Activated T-helper 2 cell treated with anti-CD3 and anti-CD28 coated beads, Interferon-gamma antibody, Interleukin-2, Interleukin-4, amounts not matched to agents 10 μg/mL and 5 μg/mL and 100 μg/mL, durations not matched to agents 14 hours and 24 hours and 36 hours (primary cell): ENCODE results near the gene TAF4. TPM values are rescaled to one million over a fixed set of nuclear protein-coding genes. Genes with fewer than 3 reads are reported as not detected.

Experiments
- DNase-seq: peaks from one replicate; pipeline ENCODE4 v3.0.0; 2021; ENCODE audit warnings: low spot score
- H3K27ac Mint-ChIP-seq: one replicate; pipeline ENCODE4 v1.8.0; 2021; ENCODE audit warnings: mixed read lengths
- H3K27me3 Mint-ChIP-seq: one replicate; pipeline ENCODE4 v1.8.0; 2021; ENCODE audit warnings: low read depth, mixed read lengths
- H3K36me3 Mint-ChIP-seq: one replicate; pipeline ENCODE4 v1.8.0; 2021; ENCODE audit warnings: low read depth, mixed read lengths
- H3K4me1 Mint-ChIP-seq: one replicate; pipeline ENCODE4 v1.8.0; 2021; ENCODE audit warnings: low read depth, mixed read lengths
- H3K4me3 Mint-ChIP-seq: one replicate; pipeline ENCODE4 v1.8.0; 2021; ENCODE audit warnings: low read depth, mild to moderate bottlenecking, moderate library complexity, mixed read lengths
- H3K9me3 Mint-ChIP-seq: one replicate; pipeline ENCODE4 v1.8.0; 2021; ENCODE audit warnings: mixed read lengths
- intact Hi-C: fragments of 100-400 bp; cut with micrococcal nuclease; formaldehyde crosslinking; loops from one replicate; pipeline ENCODE4 v1.15.1; 2023
- total RNA-seq: library from RNA; stranded (reverse); gene quantifications from 2 replicates; pipeline ENCODE4 v1.2.3, GENCODE V29; 2022

Gene TAF4
- total RNA-seq, 1 donor from 2014 or later: 26.9 TPM

DNA sequence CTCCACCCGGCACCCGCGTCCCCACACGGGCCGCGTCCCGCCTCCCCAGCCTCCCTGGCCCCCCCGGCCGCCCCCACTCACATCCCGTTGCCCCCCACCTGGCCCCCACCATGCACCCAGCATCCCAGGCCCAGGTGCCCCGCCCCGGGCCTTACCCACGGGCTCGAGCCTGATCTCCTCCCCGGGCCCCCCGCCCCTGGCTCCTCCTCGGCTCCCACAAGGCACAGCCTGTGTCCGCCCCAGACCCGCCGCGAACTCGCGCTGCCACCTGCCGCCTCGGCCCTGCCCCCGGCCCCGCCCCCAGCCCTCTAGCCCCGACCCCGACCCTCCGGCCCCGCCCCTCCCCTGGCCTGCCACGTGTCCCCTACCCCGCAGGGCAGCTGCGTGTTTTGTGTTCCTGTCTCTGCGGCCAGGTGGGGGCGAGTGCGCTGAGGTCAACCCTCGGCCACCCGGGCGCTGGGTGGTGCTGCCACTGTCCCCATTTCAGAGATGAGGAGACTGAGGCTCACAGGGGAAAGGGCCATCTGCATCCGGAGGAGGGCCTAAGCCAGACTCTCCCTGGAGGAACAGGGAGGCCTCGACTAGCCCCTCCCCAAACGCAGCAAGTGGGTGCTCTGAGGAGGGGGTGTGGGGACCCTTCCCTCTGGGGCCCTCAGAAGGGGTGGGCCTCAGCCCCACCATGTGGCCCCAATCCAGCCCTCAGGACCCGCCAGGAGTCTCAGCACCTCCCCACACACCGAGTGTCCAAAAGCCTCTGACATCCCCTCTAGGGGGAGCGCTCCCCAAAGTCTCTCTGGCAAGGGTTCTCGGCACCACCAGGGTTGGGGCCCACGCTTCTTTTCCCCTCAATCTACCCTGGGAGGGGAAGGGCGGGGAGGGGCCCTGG, 99.8 kb downstream of the TAF4 start:
- H3K4me1 Mint-ChIP-seq: no peaks in the 10 kb centered on the region
- no peaks in the 10 kb centered on the region for H3K9me3 Mint-ChIP-seq
- no peaks in the 10 kb centered on the region for H3K36me3 Mint-ChIP-seq
- intact Hi-C loops: no loop called here
- no peak overlapping the region for H3K4me3 Mint-ChIP-seq
- DNase-seq: no peak
- H3K27ac Mint-ChIP-seq: no peak overlapping the region
- H3K27me3 Mint-ChIP-seq: peaks cover 14% of the 10 kb centered on the region

GRCh38 chr20:61964675-61965605, 100.7 kb downstream of the TAF4 start:
- Mint-ChIP-seq H3K4me1 (no peaks in the 10 kb centered on the region), H3K27ac (no peak overlapping the region), H3K27me3 (peaks cover 14% of the 10 kb centered on the region), H3K4me3 (no peak overlapping the region), H3K36me3 (no peaks in the 10 kb centered on the region), H3K9me3 (no peaks in the 10 kb centered on the region)
- intact Hi-C loops: no loop called here
- no peak for DNase-seq

GRCh38 chr20:61963885-61964674, 101.6 kb downstream of the TAF4 start:
- no peaks in the 10 kb centered on the region for H3K9me3 Mint-ChIP-seq
- H3K27me3 Mint-ChIP-seq: peaks cover 14% of the 10 kb centered on the region
- H3K36me3 Mint-ChIP-seq: no peaks in the 10 kb centered on the region
- intact Hi-C loops: no loop called here
- H3K27ac Mint-ChIP-seq: no peak overlapping the region
- H3K4me3 Mint-ChIP-seq: no peak overlapping the region
- H3K4me1 Mint-ChIP-seq: no peaks in the 10 kb centered on the region
- no peak for DNase-seq

GRCh38 chr20:61963149-61963548, 102.5 kb downstream of the TAF4 start:
- intact Hi-C loops: no loop called here
- no peak overlapping the region for H3K27ac Mint-ChIP-seq
- no peaks in the 10 kb centered on the region for H3K4me1 Mint-ChIP-seq
- no peak overlapping the region for H3K4me3 Mint-ChIP-seq
- H3K36me3 Mint-ChIP-seq: no peaks in the 10 kb centered on the region
- DNase-seq: no peak
- H3K27me3 Mint-ChIP-seq: peaks cover 14% of the 10 kb centered on the region
- no peaks in the 10 kb centered on the region for H3K9me3 Mint-ChIP-seq

GRCh38 chr20:61960836-61961235, 104.8 kb downstream of the TAF4 start:
- no peaks in the 10 kb centered on the region for H3K36me3 Mint-ChIP-seq
- peaks cover 15% of the 10 kb centered on the region for H3K27me3 Mint-ChIP-seq
- no peaks in the 10 kb centered on the region for H3K9me3 Mint-ChIP-seq
- H3K27ac Mint-ChIP-seq: no peak overlapping the region
- no peak for DNase-seq
- no peaks in the 10 kb centered on the region for H3K4me1 Mint-ChIP-seq
- H3K4me3 Mint-ChIP-seq: no peak overlapping the region
- intact Hi-C loops: no loop called here

DNA sequence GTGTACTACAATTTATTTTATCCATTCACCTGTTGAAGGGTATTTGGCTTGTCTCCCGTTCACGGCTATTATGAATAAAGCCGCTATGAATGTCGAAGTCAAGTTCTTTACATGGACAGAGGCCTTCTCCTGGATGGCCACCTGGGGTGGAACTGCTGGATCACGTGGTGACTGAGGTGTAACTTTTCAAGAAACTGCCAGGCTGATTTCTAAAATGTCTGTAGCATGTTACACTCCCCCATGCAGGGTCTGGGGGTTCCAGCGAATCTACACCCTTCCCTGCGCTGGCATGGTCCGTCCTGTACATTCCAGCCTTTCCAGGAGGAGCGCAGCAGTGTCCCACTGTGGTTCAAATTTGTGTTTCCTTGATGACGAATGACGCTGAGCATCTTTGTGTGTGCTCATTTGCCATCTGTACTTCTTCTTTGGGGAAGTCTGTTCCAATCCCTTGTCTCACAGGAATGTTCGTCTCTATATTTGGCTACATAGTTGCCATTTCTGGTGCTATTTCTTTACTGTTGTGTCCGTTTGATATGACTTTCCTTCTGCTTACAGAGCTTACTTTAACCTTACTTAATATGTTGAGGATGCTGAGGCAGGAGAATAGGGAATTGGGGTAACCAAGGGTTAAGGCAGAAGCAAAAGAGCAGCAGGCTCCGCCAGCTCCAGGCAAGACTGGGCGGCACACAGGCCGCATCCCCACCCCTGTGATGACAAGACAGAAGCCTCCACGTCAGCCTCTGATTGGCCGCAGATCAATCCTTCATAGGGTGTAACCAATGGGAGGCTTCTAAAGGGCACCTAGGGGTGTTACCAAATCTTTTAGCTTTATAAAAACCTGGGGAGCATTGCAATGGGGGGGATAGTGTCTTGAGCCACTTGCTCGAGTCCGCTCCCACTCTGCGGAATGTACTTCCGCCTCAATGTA, 106.6 kb downstream of the TAF4 start:
- Mint-ChIP-seq H3K27ac (no peak overlapping the region), H3K4me3 (no peak overlapping the region), H3K27me3 (peaks cover 8% of the 10 kb centered on the region), H3K36me3 (no peaks in the 10 kb centered on the region), H3K9me3 (no peaks in the 10 kb centered on the region), H3K4me1 (no peaks in the 10 kb centered on the region)
- no peak for DNase-seq
- intact Hi-C loops: no loop called here

DNA sequence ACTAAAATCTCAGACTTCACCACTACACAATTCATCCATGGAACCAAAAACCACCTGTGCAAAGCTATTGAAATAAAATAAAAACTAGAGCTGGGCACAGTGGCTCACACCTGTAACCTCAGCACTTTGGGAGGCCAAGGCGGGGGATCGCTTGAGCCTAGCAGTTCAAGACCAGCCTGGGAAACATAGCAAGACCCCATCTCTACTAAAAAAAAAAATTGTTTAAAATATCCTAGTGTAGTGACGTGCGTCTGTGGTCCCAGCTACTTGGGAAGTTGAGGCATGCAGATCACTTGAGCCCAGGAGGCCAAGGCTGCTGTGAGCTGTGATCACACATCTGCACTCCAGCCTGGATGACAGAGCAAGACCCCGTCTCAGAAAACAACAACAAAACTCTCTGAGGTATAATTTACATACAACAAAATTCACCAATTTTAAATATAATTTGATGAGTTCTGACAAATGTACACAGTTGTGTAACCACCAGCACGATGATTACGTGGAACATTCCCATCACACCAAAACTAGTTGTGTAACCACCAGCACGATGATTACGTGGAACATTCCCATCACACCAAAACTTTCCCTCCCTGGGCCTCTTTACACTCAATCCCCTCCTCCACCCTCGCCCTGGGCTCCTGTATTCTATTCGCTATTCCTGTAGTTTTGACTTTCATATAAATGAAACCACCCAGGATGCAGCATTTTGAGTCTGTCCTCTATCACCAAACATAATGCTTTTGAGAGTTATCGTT, 107.5 kb downstream of the TAF4 start:
- H3K4me3 Mint-ChIP-seq: no peak overlapping the region

DNA sequence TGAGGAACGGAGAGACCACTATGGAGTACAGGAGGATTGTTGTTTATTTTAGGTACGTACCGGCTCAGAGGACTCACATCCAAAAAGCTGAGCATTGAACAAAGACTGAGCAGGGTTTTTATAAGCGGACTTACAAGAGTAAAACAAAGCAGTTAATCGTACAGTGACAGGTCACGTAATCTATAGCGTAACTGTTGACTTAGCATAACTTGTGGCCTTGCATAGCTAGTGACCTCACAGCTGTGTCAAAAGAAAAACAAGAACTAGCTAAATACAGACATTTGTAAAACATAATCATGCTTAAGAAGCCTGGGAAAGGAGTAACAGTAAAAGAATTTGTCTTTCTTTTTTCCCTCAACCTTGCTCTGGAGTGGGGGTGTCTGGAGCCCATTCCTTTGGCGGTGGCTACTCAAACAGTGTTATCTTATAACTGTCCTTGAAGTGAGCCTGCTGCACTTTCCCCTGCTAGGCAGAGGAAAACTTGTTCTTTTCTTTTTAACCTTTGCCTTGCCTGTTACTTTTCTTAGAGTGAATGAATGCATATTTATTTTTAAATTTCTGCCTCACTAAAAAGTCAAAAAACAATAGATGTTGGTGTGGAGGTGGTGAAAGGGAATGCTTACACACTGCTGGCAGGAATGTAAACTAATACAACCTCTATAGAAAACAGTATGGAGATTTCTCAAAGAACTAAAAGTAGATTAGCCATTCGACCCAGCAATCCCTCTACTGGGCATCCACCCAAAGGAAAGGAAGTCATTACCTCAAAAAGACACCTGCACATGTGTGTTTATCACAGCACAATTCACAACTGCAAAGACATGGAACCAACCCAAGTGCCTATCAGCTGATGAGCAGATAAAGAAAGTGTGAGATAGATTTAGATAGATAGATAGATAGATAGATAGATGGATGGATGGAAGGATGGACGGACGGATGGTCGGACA, 109.0 kb downstream of the TAF4 start:
- no peak for DNase-seq
- intact Hi-C loops: no loop called here
- Mint-ChIP-seq H3K27ac (no peak overlapping the region), H3K4me1 (no peaks in the 10 kb centered on the region), H3K36me3 (no peaks in the 10 kb centered on the region), H3K4me3 (no peak overlapping the region), H3K27me3 (peaks cover 7% of the 10 kb centered on the region), H3K9me3 (no peaks in the 10 kb centered on the region)

More for the DNA sequence above, 107.5 kb downstream of the TAF4 start:
- DNase-seq: no peak
- Mint-ChIP-seq H3K27ac (no peak overlapping the region), H3K27me3 (peaks cover 5% of the 10 kb centered on the region), H3K4me1 (no peaks in the 10 kb centered on the region), H3K9me3 (no peaks in the 10 kb centered on the region), H3K36me3 (no peaks in the 10 kb centered on the region)
- intact Hi-C loops: no loop called here

DNA sequence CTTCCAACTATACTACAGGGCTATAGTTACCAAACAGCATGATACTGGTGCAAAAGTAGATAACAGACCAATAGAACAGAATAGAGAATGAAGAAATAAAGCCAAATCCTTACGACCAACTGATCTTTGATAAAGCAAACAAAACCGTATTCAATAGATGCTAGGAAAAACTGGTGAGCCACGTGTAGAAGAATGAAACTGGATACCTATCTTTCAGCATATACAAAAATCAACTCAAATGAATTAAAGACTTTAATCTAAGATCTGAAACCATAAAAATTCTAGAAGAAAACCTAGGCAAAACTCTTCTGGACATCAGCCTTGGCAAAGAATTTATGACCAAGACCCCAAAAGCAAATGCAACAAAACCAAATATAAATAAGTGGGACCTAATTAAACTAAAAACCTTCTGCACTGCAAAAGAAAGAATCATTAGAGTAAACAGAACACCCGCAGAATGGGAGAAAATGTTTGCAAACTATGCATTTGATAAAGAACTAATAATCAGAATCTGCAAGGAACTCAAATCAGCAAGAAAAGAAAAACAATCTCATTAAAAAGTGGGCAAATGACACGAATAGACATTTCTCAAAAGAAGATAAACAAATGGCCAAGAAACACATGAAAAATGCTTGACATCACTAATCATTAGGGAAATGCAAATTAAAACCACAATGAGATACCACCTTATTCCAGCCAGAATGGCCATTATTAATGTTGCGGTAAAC, 109.8 kb downstream of the TAF4 start:
- no peak overlapping the region for H3K4me3 Mint-ChIP-seq
- H3K4me1 Mint-ChIP-seq: no peaks in the 10 kb centered on the region
- intact Hi-C loops: no loop called here
- no peaks in the 10 kb centered on the region for H3K9me3 Mint-ChIP-seq
- no peaks in the 10 kb centered on the region for H3K36me3 Mint-ChIP-seq
- no peak for DNase-seq
- H3K27ac Mint-ChIP-seq: no peak overlapping the region
- H3K27me3 Mint-ChIP-seq: peaks cover 7% of the 10 kb centered on the region

DNA sequence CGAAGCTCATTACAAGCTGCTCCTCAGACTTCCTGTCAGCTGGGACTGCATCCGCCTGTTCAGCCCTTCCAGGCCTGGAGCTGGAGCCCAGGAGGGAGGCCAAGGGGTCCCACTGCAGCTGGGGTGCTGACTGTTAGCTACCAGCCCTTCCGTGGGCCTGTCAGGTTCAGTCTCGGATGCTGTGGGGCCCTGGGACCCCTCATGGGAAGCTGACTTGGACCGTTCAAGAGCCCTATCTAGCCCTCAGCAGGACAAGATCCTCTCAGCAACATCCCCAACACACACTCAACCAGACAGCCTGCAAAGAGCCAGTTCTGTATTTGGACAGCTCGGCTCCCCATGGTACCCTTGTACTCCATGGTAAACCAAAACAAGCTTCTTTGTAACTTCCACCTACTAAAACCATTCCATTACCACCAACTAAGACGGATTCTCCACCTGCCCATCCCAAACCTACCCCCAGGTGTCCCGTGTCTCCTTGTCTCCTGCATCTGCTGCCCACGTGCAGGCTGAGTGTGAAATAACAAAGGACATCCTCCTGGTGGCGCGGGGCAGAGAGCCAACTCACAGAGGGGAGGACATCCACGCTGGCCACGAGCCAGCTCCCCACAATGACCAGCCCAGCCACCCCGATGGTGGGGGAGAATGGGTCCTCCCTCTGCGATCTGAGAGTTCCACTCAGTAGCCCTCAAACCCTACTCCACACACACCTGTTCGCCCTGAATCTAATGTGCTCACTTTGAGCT, 111.2 kb downstream of the TAF4 start:
- DNase-seq: no peak

More for the DNA sequence above, 111.2 kb downstream of the TAF4 start:
- intact Hi-C loops: no loop called here
- H3K27ac Mint-ChIP-seq: no peak overlapping the region
- no peaks in the 10 kb centered on the region for H3K36me3 Mint-ChIP-seq
- H3K4me3 Mint-ChIP-seq: no peak overlapping the region
- no peaks in the 10 kb centered on the region for H3K4me1 Mint-ChIP-seq
- peaks cover 7% of the 10 kb centered on the region for H3K27me3 Mint-ChIP-seq
- no peaks in the 10 kb centered on the region for H3K9me3 Mint-ChIP-seq
